HG02981 (cell line): ENCODE data around the gene FNBP1L.
"Not testable (repeated sequence)": the region's sequence is repeated elsewhere in the genome, so short reads cannot be mapped to it uniquely, and the experiment has no call there.

Source experiments
- ATAC-seq: cut with Tn5 transposase; IDR thresholded peaks from one replicate; pipeline ENCODE4 v1.9.1; 2021; ENCODE audit warnings: mild to moderate bottlenecking, moderate library complexity; ENCODE audit not compliant: unreplicated experiment

FNBP1L gene

DNA sequence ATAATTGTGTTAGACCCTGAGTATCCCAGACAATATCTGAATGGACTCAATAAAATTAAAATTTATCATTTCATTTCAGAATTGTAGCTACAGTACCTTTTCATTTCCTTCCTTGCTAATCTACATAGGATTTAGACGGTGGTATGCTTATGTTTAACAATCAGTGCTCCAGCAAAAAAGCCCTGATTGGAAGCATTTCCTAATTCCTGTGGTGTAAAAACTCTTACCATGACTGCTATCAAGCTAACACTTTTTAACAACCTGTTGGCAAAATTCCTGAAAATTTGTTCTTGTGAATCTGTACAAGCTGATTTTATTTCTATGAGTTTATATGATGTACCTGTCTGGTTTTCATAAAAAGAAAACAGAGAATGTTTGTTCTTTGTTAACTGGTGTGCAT lies 5.2 kb upstream of the FNBP1L start:
- ATAC-seq, result no peak

DNA sequence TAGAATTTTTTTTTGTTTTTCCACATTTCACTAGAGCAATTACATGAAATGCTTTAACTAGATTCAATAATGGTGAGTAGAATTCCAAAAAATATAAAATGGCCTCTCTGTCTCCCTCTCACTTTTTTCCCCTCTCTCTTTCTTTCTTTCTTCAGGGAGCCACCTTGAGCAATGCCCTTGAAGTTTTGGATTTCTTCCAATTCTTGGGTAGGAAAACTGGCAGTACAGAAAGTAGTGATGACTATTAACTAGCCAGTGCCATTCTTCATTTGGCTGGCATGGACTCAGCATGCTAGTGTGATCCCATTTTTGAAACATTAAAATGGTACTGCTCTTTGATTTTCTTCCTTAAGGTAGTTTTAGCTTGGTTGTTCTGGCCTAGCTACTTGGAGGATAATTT lies 4.5 kb upstream of the FNBP1L start:
- no peak for ATAC-seq

DNA sequence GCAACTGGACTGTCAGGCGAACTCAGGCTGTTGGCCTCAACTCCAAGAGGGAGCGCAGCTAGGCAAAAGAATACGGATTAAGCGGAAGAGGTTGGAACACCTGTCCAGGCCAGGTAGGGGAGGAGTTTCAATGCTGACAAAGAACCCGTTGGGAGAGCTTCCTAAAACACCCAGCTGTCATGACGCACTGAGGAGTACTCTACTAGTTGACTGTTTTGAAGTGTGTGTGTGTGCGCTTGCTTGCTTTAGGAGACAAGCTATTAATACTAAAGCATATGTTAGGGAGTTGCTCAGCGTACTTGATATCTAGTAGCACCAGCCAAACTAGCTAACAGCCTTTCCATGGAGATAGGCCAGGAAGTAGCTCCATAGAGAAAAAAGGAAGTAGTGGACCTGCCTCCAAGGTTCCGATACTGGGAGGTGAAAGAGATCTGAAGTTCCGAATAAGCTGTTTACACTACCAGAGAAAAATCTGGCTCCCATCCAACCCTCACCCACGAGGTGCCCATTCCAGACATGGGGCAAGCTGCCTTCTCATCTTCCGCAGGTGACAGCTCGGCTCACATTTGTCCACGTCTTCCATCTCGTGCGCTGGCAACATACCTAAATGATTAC lies 974 bp upstream of the FNBP1L start:
- no peak for ATAC-seq

DNA sequence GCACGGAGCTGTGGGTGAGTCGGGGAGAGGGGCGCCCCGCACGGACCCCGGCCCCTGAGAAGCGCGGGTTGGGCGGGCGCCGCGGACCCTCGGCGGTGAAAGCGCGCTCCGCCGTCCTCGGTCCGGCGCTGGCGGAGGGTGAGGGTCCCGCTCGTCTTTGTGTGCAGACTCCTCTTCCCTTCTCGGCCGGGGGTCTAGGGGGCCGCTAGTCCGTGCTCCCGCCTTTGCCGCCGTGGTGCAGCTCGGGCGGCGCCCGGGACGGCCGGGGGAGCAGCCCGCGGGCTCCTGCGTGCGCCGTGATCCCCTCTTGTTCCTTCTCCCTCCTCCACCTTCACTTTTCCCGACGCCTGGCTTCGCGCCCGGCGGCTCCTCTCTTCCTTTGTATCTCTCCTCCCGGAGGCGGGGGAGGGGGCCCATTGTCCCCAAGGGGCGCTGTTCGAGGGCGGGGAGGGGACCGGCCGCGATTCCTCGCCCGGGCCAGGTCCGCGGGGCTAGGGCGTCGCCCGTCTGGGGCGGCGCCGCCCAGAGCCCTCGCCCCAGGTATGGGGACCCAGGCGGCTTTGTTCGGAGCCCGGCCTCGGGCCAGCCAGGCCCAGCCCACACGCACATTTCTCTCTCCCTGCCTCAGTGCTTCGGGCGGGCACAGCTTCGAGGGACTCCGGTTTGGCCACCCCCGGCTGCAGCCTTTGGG lies 519 bp downstream of the FNBP1L start:
- no peak for ATAC-seq

DNA sequence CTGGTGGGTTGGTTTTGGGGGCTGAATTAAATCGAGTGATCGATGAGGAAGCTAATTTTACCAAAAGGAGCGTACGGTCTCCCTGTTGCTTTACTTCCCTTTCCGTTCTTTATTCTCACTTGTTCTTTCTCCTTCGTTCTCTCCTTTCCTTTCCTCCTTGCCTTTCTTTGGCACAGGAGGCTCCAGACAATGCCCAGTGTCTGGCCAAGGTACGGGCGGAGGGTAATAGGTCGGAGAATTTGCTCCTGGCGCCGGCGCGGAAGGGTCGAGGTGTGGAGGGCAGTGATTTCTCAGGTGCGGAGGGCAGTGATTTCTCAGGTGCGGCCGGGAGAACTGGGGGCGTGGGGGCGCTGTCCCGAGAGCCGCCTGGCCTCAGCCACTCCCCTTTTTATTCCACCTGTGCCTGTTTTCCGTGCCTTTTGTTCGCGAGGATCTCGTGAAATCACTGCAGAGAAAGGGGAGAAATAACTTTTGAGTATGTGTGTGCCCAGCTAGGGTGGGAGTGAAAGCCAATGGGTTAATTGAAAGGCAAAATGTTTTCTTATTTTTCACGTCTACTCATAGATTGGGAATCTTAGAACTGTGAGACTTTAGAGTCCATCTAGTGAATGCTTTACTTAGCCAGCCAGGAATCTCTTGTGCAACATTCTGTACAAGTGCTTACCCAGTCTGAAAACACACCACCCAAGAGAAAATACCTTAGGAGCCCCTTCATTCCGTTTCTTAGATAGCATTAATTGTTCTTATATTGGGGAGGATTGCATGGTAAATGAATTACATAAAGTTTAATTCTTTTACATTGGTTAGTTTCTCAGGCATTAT lies 1.3 kb downstream of the FNBP1L start:
- no peak for ATAC-seq

DNA sequence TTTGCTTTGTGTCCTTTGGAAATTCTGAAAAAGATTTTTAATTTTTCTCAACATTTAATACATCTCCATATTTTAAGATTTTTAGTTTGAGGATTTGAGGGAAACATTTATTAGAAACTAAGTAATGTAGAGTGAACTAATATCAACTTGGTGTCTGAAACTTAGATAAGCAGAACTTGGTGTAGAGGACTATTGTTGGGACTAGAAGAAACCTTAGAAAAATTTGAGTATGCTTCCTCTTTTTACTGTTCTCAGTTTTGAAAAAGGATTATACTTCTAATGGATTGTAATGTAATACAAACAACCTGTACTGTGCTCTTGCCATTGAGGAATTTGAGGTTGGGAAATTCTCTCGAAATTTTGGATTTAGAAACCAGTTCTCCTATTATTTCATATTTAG lies 2.4 kb downstream of the FNBP1L start:
- no peak for ATAC-seq

DNA sequence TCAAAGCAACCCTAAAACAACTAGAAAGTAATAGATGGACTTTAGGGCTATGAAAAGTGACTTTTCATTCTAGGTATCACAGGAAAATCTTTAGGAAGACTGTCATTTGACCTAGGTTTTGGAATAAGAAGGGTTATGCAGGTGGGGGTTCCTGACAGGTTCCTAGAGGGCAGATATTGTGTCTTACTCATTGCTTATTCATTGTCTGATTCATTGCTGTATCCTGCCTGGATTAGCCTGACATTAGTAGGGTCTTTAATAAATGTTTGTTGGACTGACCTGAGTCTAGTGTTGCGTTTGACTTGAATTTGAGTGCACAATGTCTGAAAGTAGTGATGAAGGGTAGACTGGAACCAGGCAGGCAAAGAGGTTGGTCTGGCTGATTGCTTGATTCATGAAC lies 6.0 kb downstream of the FNBP1L start:
- no peak for ATAC-seq

DNA sequence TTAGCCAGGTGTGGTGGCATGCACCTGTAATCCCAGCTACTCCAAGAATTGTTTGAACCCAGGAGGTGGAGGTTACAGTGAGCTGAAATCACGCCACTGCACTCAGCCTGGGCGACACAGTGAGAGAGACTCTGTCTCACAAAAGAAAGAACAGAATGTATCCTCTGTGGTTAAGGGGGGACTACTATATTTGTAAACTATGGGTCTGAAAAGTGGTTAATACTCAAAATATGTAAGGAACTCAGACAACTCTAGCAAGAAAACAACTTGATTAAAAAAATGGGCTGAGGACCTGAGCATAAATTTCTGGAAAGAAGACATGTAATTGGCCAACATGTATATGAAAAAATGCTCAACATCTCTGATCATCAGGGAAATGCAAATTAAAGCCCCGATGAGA lies 11.2 kb downstream of the FNBP1L start:
- no peak for ATAC-seq

DNA sequence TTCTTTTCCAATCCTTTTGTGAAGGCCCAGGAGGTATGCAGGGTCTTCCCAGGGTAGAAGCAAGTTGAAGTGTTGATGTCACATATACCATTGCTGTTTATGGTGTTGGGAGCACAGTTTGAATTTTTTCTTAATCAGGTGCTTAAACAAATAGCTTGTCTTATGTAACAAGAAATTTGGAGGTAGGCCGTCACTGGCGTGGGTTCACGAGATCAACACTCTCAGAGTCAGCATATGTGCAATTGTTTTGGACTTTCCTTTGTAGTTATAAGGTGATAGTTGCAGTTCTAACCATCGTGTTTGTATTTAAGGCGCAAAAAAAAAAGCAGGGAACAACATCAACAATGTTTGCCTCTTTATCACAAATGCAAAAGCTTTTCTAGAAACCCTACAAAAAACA lies 13.3 kb downstream of the FNBP1L start:
- no peak for ATAC-seq

DNA sequence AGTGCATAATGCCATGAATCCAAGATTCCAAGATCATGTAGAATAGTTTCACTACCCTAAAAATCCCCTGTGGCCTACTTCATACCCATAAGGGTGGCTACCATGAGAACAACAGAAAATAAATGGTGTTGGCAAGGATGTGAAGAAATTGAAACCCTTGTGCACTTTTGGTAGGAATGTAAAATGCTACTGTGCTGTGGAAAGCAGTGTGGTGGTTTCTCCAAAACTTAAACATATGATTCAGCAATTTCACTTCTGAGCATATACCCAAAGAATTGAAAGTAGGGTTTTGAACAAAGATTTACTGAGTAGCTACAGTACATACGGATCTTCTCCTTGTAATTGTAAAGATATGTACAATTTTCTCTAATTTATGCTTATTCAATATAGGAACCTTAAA lies 16.0 kb downstream of the FNBP1L start:
- ATAC-seq, result no peak

DNA sequence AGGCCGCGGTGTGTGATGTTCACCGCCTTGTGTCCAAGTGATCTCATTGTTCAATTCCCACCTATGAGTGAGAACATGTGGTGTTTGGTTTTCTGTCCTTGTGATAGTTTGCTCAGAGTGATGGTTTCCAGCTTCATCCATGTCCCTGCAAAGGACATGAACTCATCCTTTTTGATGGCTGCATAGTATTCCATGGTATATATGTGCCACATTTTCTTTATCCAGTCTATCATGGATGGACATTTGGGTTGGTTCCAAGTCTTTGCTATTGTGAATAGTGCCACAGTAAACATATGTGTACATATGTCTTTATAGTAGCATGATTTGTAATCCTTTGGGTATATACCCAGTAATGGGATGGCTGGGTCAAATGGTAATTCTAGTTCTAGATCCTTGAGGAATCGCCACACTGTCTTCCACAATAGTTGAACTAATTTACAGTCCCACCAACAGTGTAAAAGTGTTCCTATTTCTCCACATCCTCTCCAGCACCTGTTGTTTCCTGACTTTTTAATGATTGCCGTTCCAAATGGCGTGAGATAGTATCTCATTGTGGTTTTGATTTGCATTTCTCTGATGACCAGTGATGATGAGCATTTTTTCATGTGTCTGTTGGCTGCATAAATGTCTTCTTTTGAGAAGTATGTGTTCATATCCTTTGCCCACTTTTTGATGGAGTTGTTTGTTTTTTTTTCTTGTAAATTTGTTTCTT lies 17.6 kb downstream of the FNBP1L start:
- ATAC-seq, result not testable (repeated sequence)

DNA sequence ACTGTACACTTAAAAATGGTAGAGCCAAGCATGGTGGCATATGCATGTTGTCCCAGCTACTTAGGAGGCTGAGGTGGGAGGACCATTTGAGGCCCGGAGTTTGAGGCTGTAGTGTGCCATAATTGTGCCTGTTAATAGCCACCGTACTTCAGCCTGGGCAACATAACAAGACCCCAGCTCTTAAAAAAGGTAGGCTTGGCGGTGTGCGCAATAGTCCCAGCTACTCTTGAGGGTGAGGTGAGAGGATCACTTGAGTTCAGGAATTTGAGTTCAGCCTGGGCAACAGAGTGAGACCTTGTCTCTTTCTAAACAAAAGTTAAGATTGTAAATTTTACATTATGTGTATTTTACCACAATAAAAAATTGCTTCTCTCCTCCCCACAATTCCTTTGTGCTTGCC lies 19.7 kb downstream of the FNBP1L start:
- ATAC-seq, result no peak

DNA sequence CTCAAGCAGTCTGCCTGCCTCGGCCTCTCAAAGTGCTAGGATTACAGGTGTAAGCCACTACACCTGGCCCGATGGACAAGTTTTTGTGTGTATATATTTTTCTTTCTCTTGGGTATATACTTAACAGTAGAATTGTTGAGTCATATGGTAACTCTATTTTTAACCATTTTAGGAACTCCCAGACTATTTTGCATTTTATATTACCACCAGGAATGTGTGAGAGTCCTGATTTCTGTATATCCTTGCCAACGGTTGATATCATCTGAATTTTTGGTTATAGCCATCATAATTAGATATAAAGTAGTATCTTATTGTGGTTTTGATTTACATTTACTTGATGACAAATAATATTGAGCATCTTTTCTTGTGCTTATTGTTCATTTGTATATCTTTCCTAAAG lies 20.7 kb downstream of the FNBP1L start:
- ATAC-seq, result no peak

DNA sequence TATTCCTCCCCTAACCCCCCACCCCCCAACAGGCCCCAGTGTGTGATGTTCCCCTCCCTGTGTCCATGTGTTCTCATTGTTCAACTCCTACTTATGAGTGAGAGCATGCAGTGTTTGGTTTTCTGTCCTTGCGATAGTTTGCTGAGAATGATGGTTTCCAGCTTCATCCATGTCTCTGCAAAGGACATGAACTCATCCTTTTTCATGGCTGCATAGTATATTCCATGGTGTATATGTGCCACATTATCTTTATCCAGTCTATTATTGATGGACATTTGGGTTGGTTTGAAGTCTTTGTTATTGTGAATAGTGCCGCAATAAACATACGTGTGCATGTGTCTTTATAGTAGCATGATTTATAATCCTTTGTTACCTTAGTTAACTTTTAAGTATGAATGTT lies 21.3 kb downstream of the FNBP1L start:
- ATAC-seq, result not testable (repeated sequence)

DNA sequence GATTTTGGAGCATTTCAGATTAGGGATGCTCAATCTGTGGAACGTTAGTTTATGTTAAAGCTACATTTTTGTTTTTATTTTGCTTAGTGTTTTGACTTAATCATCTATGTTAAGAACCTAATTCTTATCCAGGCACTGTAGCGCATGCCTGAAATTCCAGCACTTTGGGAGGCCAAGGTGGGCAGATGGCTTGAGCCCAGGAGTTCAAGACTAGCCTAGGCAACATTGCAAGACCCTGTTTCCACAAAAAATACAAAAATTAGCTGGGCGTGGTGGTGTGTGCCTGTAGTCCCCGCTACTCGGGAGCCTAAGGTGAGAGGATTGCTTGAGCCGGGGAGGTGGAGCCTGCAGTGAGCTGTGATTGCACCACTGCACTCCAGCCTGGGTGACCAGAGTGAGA lies 23.4 kb downstream of the FNBP1L start:
- no peak for ATAC-seq

DNA sequence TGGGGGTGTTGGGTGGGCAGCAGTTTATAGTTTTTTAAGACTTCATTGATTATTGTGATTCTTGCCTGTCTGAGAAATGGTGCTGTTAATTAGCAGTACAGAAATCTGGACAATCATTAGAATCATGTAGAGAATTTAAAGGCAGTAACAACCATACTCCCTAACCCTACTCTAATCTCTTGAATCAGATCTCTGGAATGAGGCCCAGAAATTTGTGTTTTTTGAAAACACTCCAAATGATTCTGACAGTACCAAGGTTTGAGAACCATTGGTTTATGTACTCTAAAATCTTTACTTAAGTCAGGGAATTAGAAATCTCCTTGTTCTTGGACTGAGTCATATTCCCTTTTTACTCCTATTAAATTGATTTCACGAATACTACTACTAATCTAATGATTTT lies 24.0 kb downstream of the FNBP1L start:
- ATAC-seq, result no peak

DNA sequence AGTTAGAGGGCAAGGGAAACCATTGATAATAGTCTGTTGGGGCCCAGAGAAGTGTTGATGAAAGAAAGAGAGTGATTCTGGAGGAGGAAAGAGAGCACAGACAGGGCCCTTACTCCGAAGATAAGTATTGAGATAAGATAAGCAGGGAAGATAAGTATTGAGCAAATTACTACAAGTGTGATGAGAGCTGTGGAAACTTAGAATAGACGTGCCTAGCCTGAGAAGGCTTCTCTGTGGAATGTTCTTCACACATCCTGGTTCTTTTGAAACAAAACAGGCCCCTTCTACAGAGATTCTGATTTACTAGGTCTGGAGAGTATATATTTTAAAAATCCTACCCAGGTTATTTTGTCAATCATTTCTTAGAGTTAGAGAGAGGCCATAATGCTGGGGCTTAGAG lies 26.4 kb downstream of the FNBP1L start:
- ATAC-seq, result no peak

DNA sequence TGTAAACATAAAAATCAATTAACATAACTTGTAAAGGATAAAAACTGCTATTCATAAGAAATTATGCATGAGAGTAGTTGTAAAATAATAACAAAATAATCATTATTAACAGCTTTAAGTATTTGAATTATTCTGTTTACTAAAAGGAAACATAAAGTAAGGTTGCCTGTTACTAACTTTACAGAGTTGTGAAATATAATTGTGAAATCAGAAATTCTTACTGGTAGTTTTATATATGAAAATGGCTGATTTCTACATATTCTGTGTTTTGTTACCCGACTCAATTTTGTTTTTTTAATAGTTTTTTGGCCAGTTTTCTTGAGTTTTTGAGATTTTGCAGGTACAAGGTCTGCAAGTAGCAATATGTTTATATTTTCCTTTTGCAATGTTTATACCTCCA lies 27.8 kb downstream of the FNBP1L start:
- ATAC-seq, result no peak

DNA sequence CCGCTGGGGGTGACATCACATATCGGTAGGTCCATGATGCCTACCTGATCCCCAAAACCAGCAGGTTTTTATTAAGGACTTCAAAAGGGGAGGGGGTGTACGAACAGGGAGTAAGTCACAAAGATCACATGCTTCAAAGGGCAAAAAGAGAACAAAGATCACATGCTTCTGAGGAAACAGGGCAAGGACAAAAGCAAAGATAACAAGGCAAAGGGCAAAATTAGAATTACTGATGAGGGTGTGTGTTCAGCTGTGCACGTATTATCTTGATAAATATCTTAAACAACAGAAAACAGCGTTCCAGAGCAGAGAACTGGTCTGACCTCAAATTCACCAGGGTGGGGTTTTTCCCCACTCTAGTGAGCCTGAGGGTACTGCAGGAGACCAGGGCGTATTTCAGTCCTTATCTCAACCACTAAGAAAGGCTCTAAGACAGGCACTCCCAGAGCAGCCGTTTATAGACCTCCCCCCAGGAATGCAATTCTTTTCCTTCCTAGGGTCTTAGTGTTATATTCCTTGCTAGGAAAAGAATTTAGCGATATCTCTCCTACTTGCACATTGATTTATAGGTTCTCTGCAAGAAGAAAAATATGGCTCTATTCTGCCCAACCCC lies 31.3 kb downstream of the FNBP1L start:
- ATAC-seq, result not testable (repeated sequence)

DNA sequence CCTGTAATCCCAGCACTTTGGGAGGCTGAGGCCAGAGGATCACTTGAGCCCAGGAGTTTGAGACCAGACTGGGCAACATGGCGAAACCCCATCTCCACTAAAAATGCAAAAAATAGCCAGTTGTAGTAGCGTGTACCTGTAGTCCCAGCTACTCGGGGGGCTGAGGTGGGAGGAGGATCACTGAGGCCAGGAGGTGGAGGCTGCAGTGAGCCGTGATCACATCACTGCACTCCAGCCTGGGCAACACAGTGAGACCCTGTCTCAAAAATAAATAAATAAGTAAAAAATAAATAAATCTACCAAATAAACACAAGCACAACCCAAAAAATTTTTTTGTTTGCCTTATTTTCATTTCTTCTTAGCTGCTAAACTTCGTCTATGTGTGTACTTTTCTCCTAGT lies 34.0 kb downstream of the FNBP1L start:
- ATAC-seq, result not testable (repeated sequence)

DNA sequence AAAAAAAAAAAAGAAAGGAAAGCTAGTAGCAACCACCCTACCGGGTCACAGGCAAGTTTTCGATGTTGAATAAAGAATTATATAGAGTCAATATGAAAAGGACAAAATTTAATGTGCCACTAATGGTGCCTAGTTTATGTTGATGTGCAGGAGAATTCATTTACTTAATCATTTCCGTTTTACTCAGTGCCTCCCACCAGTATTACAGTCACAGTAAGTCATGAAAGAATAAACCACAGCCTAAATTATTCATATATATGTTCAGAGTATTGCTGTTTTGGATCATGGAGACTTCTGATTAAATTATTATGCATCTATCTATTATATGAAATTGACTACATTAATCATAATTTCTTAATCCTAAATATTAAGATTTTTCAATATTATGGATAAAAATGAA lies 35.3 kb downstream of the FNBP1L start:
- no peak for ATAC-seq
